Lower lobe of right lung (tissue), 2 donors: ENCODE data around the gene DRG2. TPM values are rescaled to one million over a fixed set of nuclear protein-coding genes. Genes with fewer than 3 reads are reported as not detected.

Source experiments
- ATAC-seq, 2 donors: fragments of 200-7000 bp; cut with Tn5 transposase; one replicate each; pipeline ENCODE4 v1.9.1; 2020 to 2022; ENCODE audit warnings: mild to moderate bottlenecking in 2 of 2, moderate library complexity in 2 of 2
- DNase-seq: peaks from one replicate; pipeline ENCODE4 v3.0.0-alpha.2; 2020
- H3K27ac ChIP-seq: fragments of 200-600 bp; one replicate; pipeline ENCODE4 v1.8.0; 2022
- H3K27me3 ChIP-seq: fragments of 200-600 bp; one replicate; pipeline ENCODE4 v1.8.0; 2022; ENCODE audit warnings: low read depth
- H3K36me3 ChIP-seq: fragments of 200-600 bp; one replicate; pipeline ENCODE4 v1.8.0; 2022; ENCODE audit warnings: mild to moderate bottlenecking
- H3K4me1 ChIP-seq: fragments of 200-600 bp; one replicate; pipeline ENCODE4 v1.8.0; 2022
- H3K4me3 ChIP-seq: fragments of 200-600 bp; one replicate; pipeline ENCODE4 v1.8.0; 2022; ENCODE audit warnings: mild to moderate bottlenecking
- H3K9me3 ChIP-seq: fragments of 200-600 bp; one replicate; pipeline ENCODE4 v1.8.0; 2022
- intact Hi-C: fragments of 100-400 bp; cut with DNase I; formaldehyde crosslinking; loops from one replicate; pipeline ENCODE4 v1.11.0; 2022
- total RNA-seq: library from RNA; stranded (reverse); fragmentation: NEBNext Ultra II Directional; extraction: Animal tissue kit (Norgen Biotek cat#: 25700); gene quantifications from one replicate; pipeline ENCODE4 v1.2.1, GENCODE V29; 2021
- TF ChIP-seq, protein P1 (sequence below): fragments of 200-600 bp; IDR thresholded peaks from one replicate; pipeline ENCODE4 v1.8.0; 2022; ENCODE audit warnings: antibody characterized with exemption, mild to moderate bottlenecking
- donor health status: DM: no; HTN: yes; CAD: no; lungs with severe emphysema.

DRG2 gene
- total RNA-seq, 1 donor from 2014 or later = 29.2 TPM

- DNase-seq = no peak
- ATAC-seq = no peak
- no peaks in the 10 kb centered on the region for H3K9me3 ChIP-seq
Measured at GRCh38 chr17:18115517-18115916, 27.8 kb downstream of the DRG2 start.

DNA sequence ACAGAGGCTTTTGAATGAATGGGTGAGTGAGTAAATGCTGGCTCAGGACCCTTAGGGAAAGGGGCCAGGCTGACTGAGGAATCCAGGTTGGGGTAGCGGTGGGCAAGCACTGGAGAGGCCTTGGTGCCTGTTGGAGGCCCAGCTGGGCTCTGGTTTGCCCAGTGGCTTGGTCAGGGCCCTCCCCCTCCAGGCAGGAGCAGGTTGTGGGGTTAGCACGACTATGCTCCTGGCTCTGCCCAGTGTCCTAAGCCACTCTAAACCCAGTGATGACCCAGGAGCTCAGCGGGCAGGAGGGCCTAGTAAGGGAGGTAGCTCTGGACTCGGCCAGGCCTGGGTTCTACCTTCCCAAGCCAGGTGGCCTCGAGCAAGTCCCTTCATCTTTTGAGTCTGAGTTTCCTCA is 28.3 kb downstream of the DRG2 start:
- TF ChIP-seq, protein P1, sequence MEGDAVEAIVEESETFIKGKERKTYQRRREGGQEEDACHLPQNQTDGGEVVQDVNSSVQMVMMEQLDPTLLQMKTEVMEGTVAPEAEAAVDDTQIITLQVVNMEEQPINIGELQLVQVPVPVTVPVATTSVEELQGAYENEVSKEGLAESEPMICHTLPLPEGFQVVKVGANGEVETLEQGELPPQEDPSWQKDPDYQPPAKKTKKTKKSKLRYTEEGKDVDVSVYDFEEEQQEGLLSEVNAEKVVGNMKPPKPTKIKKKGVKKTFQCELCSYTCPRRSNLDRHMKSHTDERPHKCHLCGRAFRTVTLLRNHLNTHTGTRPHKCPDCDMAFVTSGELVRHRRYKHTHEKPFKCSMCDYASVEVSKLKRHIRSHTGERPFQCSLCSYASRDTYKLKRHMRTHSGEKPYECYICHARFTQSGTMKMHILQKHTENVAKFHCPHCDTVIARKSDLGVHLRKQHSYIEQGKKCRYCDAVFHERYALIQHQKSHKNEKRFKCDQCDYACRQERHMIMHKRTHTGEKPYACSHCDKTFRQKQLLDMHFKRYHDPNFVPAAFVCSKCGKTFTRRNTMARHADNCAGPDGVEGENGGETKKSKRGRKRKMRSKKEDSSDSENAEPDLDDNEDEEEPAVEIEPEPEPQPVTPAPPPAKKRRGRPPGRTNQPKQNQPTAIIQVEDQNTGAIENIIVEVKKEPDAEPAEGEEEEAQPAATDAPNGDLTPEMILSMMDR = no peak
- no peak overlapping the region for H3K4me3 ChIP-seq
- H3K27me3 ChIP-seq = no peaks in the 10 kb centered on the region
- ATAC-seq (no peak), DNase-seq (no peak)
- intact Hi-C loops = no loop called here
- H3K36me3 ChIP-seq = no peaks in the 10 kb centered on the region
- H3K27ac ChIP-seq = no peak overlapping the region
- no peaks in the 10 kb centered on the region for H3K9me3 ChIP-seq
- no peaks in the 10 kb centered on the region for H3K4me1 ChIP-seq

More at GRCh38 chr17:18115517-18115916, 27.8 kb downstream of the DRG2 start:
- TF ChIP-seq, protein P1 = no peak
- intact Hi-C loops = no loop called here
- Histone ChIP-seq H3K36me3 (no peaks in the 10 kb centered on the region), H3K27ac (no peak overlapping the region), H3K4me3 (no peak overlapping the region), H3K4me1 (no peaks in the 10 kb centered on the region), H3K27me3 (no peaks in the 10 kb centered on the region)

- Histone ChIP-seq H3K4me3 (no peak overlapping the region), H3K27ac (no peak overlapping the region), H3K36me3 (no peaks in the 10 kb centered on the region), H3K27me3 (no peaks in the 10 kb centered on the region), H3K9me3 (no peaks in the 10 kb centered on the region), H3K4me1 (no peaks in the 10 kb centered on the region)
- ATAC-seq (no peak), DNase-seq (no peak)
- intact Hi-C loops = no loop called here
- TF ChIP-seq, protein P1 = no peak
Measured at GRCh38 chr17:18117533-18117932, 29.8 kb downstream of the DRG2 start.

GRCh38 chr17:18117982-18118975 is 30.5 kb downstream of the DRG2 start:
- ATAC-seq = no peak
- Histone ChIP-seq H3K27ac (no peak overlapping the region), H3K4me3 (no peak overlapping the region), H3K36me3 (no peaks in the 10 kb centered on the region), H3K4me1 (no peaks in the 10 kb centered on the region), H3K27me3 (no peaks in the 10 kb centered on the region), H3K9me3 (no peaks in the 10 kb centered on the region)
- TF ChIP-seq, protein P1 = no peak
- intact Hi-C loops = no loop called here
- no peak for DNase-seq

DNA sequence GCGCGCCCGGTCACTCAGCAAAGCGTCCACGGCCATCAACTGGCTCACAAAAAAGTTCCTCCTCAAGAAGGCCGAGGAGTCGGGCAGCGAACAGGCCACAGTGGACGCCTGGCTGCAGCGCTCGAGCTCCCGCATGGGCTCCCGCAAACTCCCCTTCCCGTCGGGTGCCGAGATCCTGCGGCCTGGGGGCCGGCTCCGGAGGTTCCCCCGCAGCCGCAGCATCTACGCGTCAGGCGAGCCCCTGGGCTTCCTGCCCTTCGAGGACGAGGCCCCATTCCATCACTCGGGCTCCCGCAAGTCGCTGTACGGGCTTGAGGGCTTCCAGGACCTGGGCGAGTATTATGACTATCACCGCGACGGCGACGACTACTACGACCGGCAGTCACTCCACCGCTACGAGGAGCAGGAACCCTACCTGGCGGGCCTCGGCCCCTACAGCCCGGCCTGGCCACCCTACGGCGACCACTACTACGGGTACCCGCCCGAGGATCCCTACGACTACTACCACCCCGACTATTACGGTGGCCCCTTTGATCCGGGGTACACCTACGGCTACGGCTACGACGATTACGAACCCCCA is 31.5 kb downstream of the DRG2 start:
- Histone ChIP-seq H3K27me3 (no peaks in the 10 kb centered on the region), H3K27ac (no peak overlapping the region), H3K4me1 (no peaks in the 10 kb centered on the region), H3K36me3 (no peaks in the 10 kb centered on the region), H3K9me3 (no peaks in the 10 kb centered on the region), H3K4me3 (no peak overlapping the region)
- TF ChIP-seq, protein P1 = no peak
- DNase-seq (no peak), ATAC-seq (no peak)
- intact Hi-C loops = no loop called here
